Heart left ventricle (tissue), 13 donors: ENCODE results near the gene YPEL5.

Experiments
- POLR2A ChIP-seq, 2 donors: fragments of 450-650 bp; IDR thresholded peaks; one replicate each; pipeline ENCODE4 v1.6.1; 2017; ENCODE audit warnings: antibody characterized with exemption in 2 of 2, mild to moderate bottlenecking in 2 of 2, moderate library complexity in 2 of 2
- TF ChIP-seq, protein P1 (sequence below), 12 donors: fragments of 200-600 bp; sonication (generic) in 4 of 12; IDR thresholded peaks; one replicate each; pipeline versions ENCODE4 v1.5.0 to v1.8.0; 2018 to 2022; ENCODE audit warnings: antibody characterized with exemption in 12 of 12, mild to moderate bottlenecking in 5 of 12
- donor health status: ischemic (EF 13 %, LVEDD 7.1; RV severe dilation, severe dysfunction).
- donor health status: DM: no; HTN: yes; CAD: no.
- donor health status: DM: no; HTN: no; CAD: no.
- donor health status: ischemic (EF 25% LVEDD 6.9; RV normal size, moderate dysfunction).
- donor health status: ischemic (EF 25% LVEDD 5.7; RV mildly dilated, moderate dysfunction).
- donor health status: ischemic (EF 35%, LVEDD 5.7; RV mildly dilated, moderate dysfunction).
- donor health status: nonischemic (EF 11% LVEDD 7.7; RV severe dilation, severe dysfunction).
- donor health status: DM: yes; HTN: yes; CAD: no.
- donor health status: PGD.
- donor health status: ischemic (EF 29% LVEDD 5.4; RV normal size, mild dysfunction).
- donor health status: nonischemic (EF 23%, LVEDD 6.1; RV moderate dilation, normal function).

DNA sequence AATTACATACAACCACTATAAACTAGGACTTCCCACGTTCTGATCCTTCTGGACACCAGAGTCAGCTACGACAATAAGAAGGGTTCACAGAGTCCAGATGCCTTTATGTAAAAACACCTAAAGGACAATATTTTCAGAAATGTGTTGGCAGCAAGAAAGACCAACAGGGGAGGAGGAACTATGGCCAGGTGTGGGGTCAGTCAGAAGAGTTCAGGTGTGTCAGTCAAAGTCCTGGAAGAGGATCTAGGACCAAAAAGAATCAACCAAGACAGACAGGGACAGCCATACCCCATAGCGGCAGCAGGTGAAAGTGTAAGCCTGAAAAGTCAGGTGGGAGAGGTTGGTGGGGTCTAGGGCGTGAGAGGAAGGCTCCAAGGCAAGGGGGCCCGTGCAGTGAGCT is 38.0 kb upstream of the YPEL5 start:
- TF ChIP-seq POLR2A (IDR thresholded peaks at IDR 0.05): no peak
- TF ChIP-seq, protein P1, sequence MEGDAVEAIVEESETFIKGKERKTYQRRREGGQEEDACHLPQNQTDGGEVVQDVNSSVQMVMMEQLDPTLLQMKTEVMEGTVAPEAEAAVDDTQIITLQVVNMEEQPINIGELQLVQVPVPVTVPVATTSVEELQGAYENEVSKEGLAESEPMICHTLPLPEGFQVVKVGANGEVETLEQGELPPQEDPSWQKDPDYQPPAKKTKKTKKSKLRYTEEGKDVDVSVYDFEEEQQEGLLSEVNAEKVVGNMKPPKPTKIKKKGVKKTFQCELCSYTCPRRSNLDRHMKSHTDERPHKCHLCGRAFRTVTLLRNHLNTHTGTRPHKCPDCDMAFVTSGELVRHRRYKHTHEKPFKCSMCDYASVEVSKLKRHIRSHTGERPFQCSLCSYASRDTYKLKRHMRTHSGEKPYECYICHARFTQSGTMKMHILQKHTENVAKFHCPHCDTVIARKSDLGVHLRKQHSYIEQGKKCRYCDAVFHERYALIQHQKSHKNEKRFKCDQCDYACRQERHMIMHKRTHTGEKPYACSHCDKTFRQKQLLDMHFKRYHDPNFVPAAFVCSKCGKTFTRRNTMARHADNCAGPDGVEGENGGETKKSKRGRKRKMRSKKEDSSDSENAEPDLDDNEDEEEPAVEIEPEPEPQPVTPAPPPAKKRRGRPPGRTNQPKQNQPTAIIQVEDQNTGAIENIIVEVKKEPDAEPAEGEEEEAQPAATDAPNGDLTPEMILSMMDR (IDR thresholded peaks at IDR 0.05): no peak
